OCI-LY1 (cell line): ENCODE data around the gene GCSH.

Source experiments
- EZH2 ChIP-seq: fragments of 200-600 bp; sonication (generic), shearing (Covaris generic); IDR thresholded peaks from 2 replicates; pipeline ENCODE4 v1.8.0; 2017; ENCODE audit warnings: borderline replicate concordance, mixed run types, mild to moderate bottlenecking, antibody characterized with exemption, low read length, moderate library complexity, mixed read lengths
- TF ChIP-seq, protein P1 (sequence below): fragments of 200-600 bp; sonication (generic), shearing (Covaris generic); IDR thresholded peaks from 2 replicates; pipeline ENCODE4 v1.5.1; 2017; ENCODE audit warnings: mild to moderate bottlenecking, antibody characterized with exemption, low read length, moderate library complexity, mixed read lengths

DNA sequence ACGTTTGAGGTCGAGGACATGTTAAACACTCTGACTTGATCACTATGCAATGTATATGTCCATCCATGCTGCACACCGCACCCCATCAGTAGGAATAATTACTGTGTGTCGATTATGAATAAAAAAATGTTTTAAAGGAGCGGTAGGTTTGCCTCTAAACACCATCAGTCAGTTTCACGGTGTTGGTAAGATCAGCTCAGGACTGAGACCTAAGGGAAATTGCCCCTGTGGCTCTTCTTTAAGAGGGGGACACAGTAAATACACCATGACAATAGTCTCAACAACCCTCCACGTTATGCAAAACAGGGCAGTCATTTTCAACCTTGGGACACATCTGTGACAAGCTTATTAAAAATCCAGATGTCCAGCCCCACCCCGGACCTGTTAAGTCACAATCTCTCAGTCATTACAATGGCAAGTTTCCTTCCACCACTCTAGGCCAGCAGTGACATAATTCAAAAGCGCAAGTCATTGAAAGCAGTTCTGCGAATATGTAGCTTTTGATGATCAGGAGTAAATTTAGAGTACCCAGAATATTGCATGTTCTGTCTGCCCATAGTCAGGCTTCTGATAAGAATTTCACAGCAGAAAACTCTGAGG is 59.3 kb downstream of the GCSH start:
- TF ChIP-seq EZH2, result no peak
- TF ChIP-seq, protein P1, sequence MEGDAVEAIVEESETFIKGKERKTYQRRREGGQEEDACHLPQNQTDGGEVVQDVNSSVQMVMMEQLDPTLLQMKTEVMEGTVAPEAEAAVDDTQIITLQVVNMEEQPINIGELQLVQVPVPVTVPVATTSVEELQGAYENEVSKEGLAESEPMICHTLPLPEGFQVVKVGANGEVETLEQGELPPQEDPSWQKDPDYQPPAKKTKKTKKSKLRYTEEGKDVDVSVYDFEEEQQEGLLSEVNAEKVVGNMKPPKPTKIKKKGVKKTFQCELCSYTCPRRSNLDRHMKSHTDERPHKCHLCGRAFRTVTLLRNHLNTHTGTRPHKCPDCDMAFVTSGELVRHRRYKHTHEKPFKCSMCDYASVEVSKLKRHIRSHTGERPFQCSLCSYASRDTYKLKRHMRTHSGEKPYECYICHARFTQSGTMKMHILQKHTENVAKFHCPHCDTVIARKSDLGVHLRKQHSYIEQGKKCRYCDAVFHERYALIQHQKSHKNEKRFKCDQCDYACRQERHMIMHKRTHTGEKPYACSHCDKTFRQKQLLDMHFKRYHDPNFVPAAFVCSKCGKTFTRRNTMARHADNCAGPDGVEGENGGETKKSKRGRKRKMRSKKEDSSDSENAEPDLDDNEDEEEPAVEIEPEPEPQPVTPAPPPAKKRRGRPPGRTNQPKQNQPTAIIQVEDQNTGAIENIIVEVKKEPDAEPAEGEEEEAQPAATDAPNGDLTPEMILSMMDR, result no peak
